ENCODE measurements around the gene NEBL.
"Not testable (repeated sequence)": the region's sequence is repeated elsewhere in the genome, so short reads cannot be mapped to it uniquely, and the experiment has no call there.

NEBL gene

GRCh38 chr10:20897146-20897825, at the start of gene NEBL:
NEBL (minus strand) TSS chr10:20897311; CDS start chr10:20897205, 106 bp downstream.
- no peak for DNase-seq

- no peak for DNase-seq
Observed at GRCh38 chr10:20945546-20946332, 48.6 kb upstream of the NEBL start.

GRCh38 chr10:20944789-20945502, 47.8 kb upstream of the NEBL start:
- DNase-seq: no peak

- not testable (repeated sequence) for DNase-seq
Observed at GRCh38 chr10:20939414-20939813, 42.3 kb upstream of the NEBL start.

- DNase-seq: no peak
Observed at GRCh38 chr10:20936396-20936795, 39.3 kb upstream of the NEBL start.

- DNase-seq: no peak
Observed at GRCh38 chr10:20935931-20936330, 38.8 kb upstream of the NEBL start.

GRCh38 chr10:20935301-20935700, 38.2 kb upstream of the NEBL start:
- DNase-seq: no peak

- no peak for DNase-seq
Observed at GRCh38 chr10:20933705-20934104, 36.6 kb upstream of the NEBL start.

- DNase-seq: no peak
Observed at GRCh38 chr10:20932606-20933126, 35.6 kb upstream of the NEBL start.

GRCh38 chr10:20931156-20931795, 34.2 kb upstream of the NEBL start:
- no peak for DNase-seq

- DNase-seq: no peak
Observed at GRCh38 chr10:20927456-20927855, 30.3 kb upstream of the NEBL start.

GRCh38 chr10:20922451-20922850, 25.3 kb upstream of the NEBL start:
- DNase-seq: no peak

- no peak for DNase-seq
Observed at GRCh38 chr10:20922033-20922432, 24.9 kb upstream of the NEBL start.

GRCh38 chr10:20920061-20920460, 22.9 kb upstream of the NEBL start:
- no peak for DNase-seq

- no peak for DNase-seq
Observed at GRCh38 chr10:20919481-20919880, 22.4 kb upstream of the NEBL start.

GRCh38 chr10:20916976-20917375, 19.9 kb upstream of the NEBL start:
- no peak for DNase-seq

GRCh38 chr10:20912969-20913368, 15.9 kb upstream of the NEBL start:
- DNase-seq: no peak

GRCh38 chr10:20911626-20912025, 14.5 kb upstream of the NEBL start:
- DNase-seq: no peak

- DNase-seq: no peak
Observed at GRCh38 chr10:20909801-20910200, 12.7 kb upstream of the NEBL start.

GRCh38 chr10:20908391-20908790, 11.3 kb upstream of the NEBL start:
- no peak for DNase-seq

- no peak for DNase-seq
Observed at GRCh38 chr10:20903635-20904390, 6.7 kb upstream of the NEBL start.

GRCh38 chr10:20901110-20901509, 4.0 kb upstream of the NEBL start:
- DNase-seq: no peak

Measured in right forelimb (tissue), 1 donor.